ENCODE measurements around the gene RUVBL2. TPM values are rescaled to one million over a fixed set of nuclear protein-coding genes. Genes with fewer than 3 reads are reported as not detected.
"Not testable (repeated sequence)": the region's sequence is repeated elsewhere in the genome, so short reads cannot be mapped to it uniquely, and the experiment has no call there.

Gene RUVBL2
- total and polyA plus RNA-seq, 2 donors (not counting 3 experiments of a cell fraction or from before 2014, with no cell fraction given): 115 to 185 TPM

GRCh38 chr19:49038557-49039276 lies 45.0 kb downstream of the RUVBL2 start:
- CTCF ChIA-PET; intact Hi-C loops (cut with micrococcal nuclease); H3K36me3 ChIP-seq (ENCODE audit: control insufficient read depth in 2 of 2, extremely low read depth in 1 of 2, insufficient read depth in 2 of 2, low read length in 2 of 2); H3K4me1 ChIP-seq (ENCODE audit: control insufficient read depth, extremely low read depth, insufficient read depth, low read length); H3K9me3 ChIP-seq (replicated peaks; ENCODE audit: control insufficient read depth, insufficient read depth, low read length); H3K9ac ChIP-seq (replicated peaks; ENCODE audit: extremely low read depth, insufficient read depth, low read length); dilution Hi-C loops (cut with MboI; ENCODE audit: extremely low pct_ligation_motif_present, low sequenced_read_pairs); POLR2A ChIA-PET; H3K27me3 ChIP-seq (ENCODE audit: control insufficient read depth in 2 of 2, insufficient read depth in 2 of 2, low read length in 2 of 2); H3K79me2 ChIP-seq (ENCODE audit: control insufficient read depth, insufficient read depth, low read length); H3K9me1 ChIP-seq (replicated peaks; ENCODE audit: control insufficient read depth, extremely low read depth, insufficient read depth, low read length); H3K27ac ChIP-seq (ENCODE audit: insufficient read depth, low read depth, low read length); BruUV-seq (replicated peaks); H3K4me3 ChIP-seq (replicated peaks in 1 of 3; ENCODE audit: insufficient read depth in 1 of 3, low read depth in 1 of 3, low read length in 3 of 3); H4K20me1 ChIP-seq (replicated peaks; ENCODE audit: control insufficient read depth, extremely low read depth, insufficient read depth, low read length); H2AFZ ChIP-seq (ENCODE audit: low read depth, low read length); H3K4me2 ChIP-seq (ENCODE audit: insufficient read depth, low read length); FAIRE-seq; DNase-seq (ENCODE audit: low read depth, low spot score): not testable (repeated sequence)

GRCh38 chr19:49039736-49040135 lies 46.0 kb downstream of the RUVBL2 start:
- DNase-seq (ENCODE audit: low read depth, low spot score); H3K79me2 ChIP-seq (ENCODE audit: control insufficient read depth, insufficient read depth, low read length); H2AFZ ChIP-seq (ENCODE audit: low read depth, low read length); H3K4me1 ChIP-seq (ENCODE audit: control insufficient read depth, extremely low read depth, insufficient read depth, low read length); H3K27ac ChIP-seq (ENCODE audit: insufficient read depth, low read depth, low read length); H3K9me1 ChIP-seq (replicated peaks; ENCODE audit: control insufficient read depth, extremely low read depth, insufficient read depth, low read length); H3K9ac ChIP-seq (replicated peaks; ENCODE audit: extremely low read depth, insufficient read depth, low read length); H3K4me3 ChIP-seq (replicated peaks in 1 of 3; ENCODE audit: insufficient read depth in 1 of 3, low read depth in 1 of 3, low read length in 3 of 3); H3K27me3 ChIP-seq (ENCODE audit: control insufficient read depth in 2 of 2, insufficient read depth in 2 of 2, low read length in 2 of 2); intact Hi-C loops (cut with micrococcal nuclease); POLR2A ChIA-PET; H3K9me3 ChIP-seq (replicated peaks; ENCODE audit: control insufficient read depth, insufficient read depth, low read length); H4K20me1 ChIP-seq (replicated peaks; ENCODE audit: control insufficient read depth, extremely low read depth, insufficient read depth, low read length); FAIRE-seq; BruUV-seq (replicated peaks); H3K36me3 ChIP-seq (ENCODE audit: control insufficient read depth in 2 of 2, extremely low read depth in 1 of 2, insufficient read depth in 2 of 2, low read length in 2 of 2); dilution Hi-C loops (cut with MboI; ENCODE audit: extremely low pct_ligation_motif_present, low sequenced_read_pairs); H3K4me2 ChIP-seq (ENCODE audit: insufficient read depth, low read length): not testable (repeated sequence)
- CTCF ChIA-PET: interaction anchor here (0.9 kb wide), 1 partner anchor 42 kb away, joined by 3 read pairs; no protein-coding TSS in a partner anchor
